GM23338 (cell line): ENCODE measurements around the gene UNKL. TPM values are rescaled to one million over a fixed set of nuclear protein-coding genes. Genes with fewer than 3 reads are reported as not detected.

Source experiments
- ATAC-seq: fragments of 200-7000 bp; cut with Tn5 transposase; 3 replicates; pipeline ENCODE4 v1.9.1; 2020
- DNase-seq: peaks from one replicate; pipeline ENCODE4 v3.0.0-alpha.2; 2015; ENCODE audit warnings: low spot score
- H2AFZ ChIP-seq: fragments of 200-600 bp; sonication (generic); 2 replicates; pipeline ENCODE4 v1.8.0; 2016; ENCODE audit warnings: antibody characterized with exemption, mild to moderate bottlenecking, moderate library complexity
- H3F3A ChIP-seq: fragments of 200-600 bp; sonication (generic); replicated peaks from 2 replicates; pipeline ENCODE4 v1.8.0; 2017; ENCODE audit warnings: antibody characterized with exemption, mixed run types, low read depth
- H3K27ac ChIP-seq: fragments of 200-600 bp; sonication (generic); 2 replicates; pipeline ENCODE4 v1.6.1; 2016; ENCODE audit warnings: low read depth
- H3K27me3 ChIP-seq: fragments of 200-600 bp; sonication (generic); 2 replicates; pipeline ENCODE4 v1.8.0; 2016; ENCODE audit warnings: mild to moderate bottlenecking, mixed run types, moderate library complexity; ENCODE audit not compliant: insufficient read depth
- H3K36me3 ChIP-seq: fragments of 200-600 bp; sonication (generic); 2 replicates; pipeline ENCODE4 v1.8.0; 2016; ENCODE audit warnings: mild to moderate bottlenecking; ENCODE audit not compliant: insufficient read depth
- H3K4me1 ChIP-seq: fragments of 200-600 bp; sonication (generic); 2 replicates; pipeline ENCODE4 v1.8.0; 2016; ENCODE audit warnings: mild to moderate bottlenecking, moderate library complexity; ENCODE audit not compliant: insufficient read depth
- H3K4me2 ChIP-seq: fragments of 200-600 bp; sonication (generic); 2 replicates; pipeline ENCODE4 v1.7.1; 2017; ENCODE audit warnings: mixed run types
- H3K4me3 ChIP-seq: fragments of 200-600 bp; sonication (generic); 2 replicates; pipeline ENCODE4 v1.6.1; 2016; ENCODE audit warnings: mixed run types
- H3K79me2 ChIP-seq: fragments of 200-600 bp; sonication (generic); replicated peaks from 2 replicates; pipeline ENCODE4 v1.8.0; 2017; ENCODE audit warnings: mild to moderate bottlenecking; ENCODE audit not compliant: insufficient read depth
- H3K9me2 ChIP-seq: fragments of 200-600 bp; sonication (generic); 2 replicates; pipeline ENCODE4 v1.8.0; 2017; ENCODE audit not compliant: insufficient read depth
- H4K20me1 ChIP-seq: fragments of 200-600 bp; sonication (generic); replicated peaks from 2 replicates; pipeline ENCODE4 v1.8.0; 2017; ENCODE audit warnings: mild to moderate bottlenecking; ENCODE audit not compliant: insufficient read depth
- H3K27ac Mint-ChIP-seq: 2 replicates; pipeline ENCODE4 v1.8.0; 2020; ENCODE audit warnings: inconsistent platforms, mild to moderate bottlenecking, moderate library complexity, mixed read lengths
- H3K27me3 Mint-ChIP-seq: 3 replicates; pipeline ENCODE4 v1.8.0; 2022; ENCODE audit warnings: low read depth, mild to moderate bottlenecking, moderate library complexity, mixed read lengths, inconsistent platforms; ENCODE audit not compliant: insufficient read depth, poor library complexity
- H3K36me3 Mint-ChIP-seq: 3 replicates; pipeline ENCODE4 v1.8.0; 2021; ENCODE audit warnings: low read depth, mild to moderate bottlenecking, inconsistent platforms, moderate library complexity, mixed read lengths
- H3K4me1 Mint-ChIP-seq: 3 replicates; pipeline ENCODE4 v1.8.0; 2020; ENCODE audit warnings: mild to moderate bottlenecking, inconsistent platforms, mixed read lengths
- H3K4me3 Mint-ChIP-seq: 3 replicates; pipeline ENCODE4 v1.8.0; 2021; ENCODE audit warnings: moderate library complexity, mild to moderate bottlenecking, inconsistent platforms, mixed read lengths
- H3K9me3 Mint-ChIP-seq: 3 replicates; pipeline ENCODE4 v1.8.0; 2020; ENCODE audit warnings: moderate library complexity, mild to moderate bottlenecking, inconsistent platforms, mixed read lengths
- CREB1 ChIP-seq: fragments of 250-450 bp; sonication (Bioruptor Pico); IDR thresholded peaks from 2 replicates; pipeline ENCODE4 v1.5.0; 2020; ENCODE audit warnings: low read depth, mild to moderate bottlenecking, moderate library complexity
- EZH2 ChIP-seq: fragments of 200-600 bp; sonication (generic); IDR thresholded peaks from one replicate; pipeline ENCODE4 v1.8.0; 2017; ENCODE audit warnings: antibody characterized with exemption, mild to moderate bottlenecking, low read depth; ENCODE audit not compliant: unreplicated experiment
- EZH2phosphoT487 ChIP-seq: fragments of 200-600 bp; sonication (generic); IDR thresholded peaks from one replicate; pipeline ENCODE4 v1.8.1; 2018; ENCODE audit warnings: antibody characterized with exemption; ENCODE audit not compliant: unreplicated experiment
- JUNB ChIP-seq: IDR thresholded peaks from one replicate; pipeline ENCODE4 v1.6.1; 2016; ENCODE audit warnings: antibody characterized with exemption; ENCODE audit not compliant: unreplicated experiment
- NANOG ChIP-seq: IDR thresholded peaks from 2 replicates; pipeline ENCODE4 v1.6.1; 2016; ENCODE audit warnings: antibody characterized with exemption, borderline replicate concordance
- POLR2AphosphoS5 ChIP-seq: IDR thresholded peaks from 2 replicates; pipeline ENCODE4 v1.6.1; 2016; ENCODE audit warnings: antibody characterized with exemption, low read depth
- REST ChIP-seq: IDR thresholded peaks from one replicate; pipeline ENCODE4 v1.6.1; 2018; ENCODE audit warnings: antibody characterized with exemption; ENCODE audit not compliant: unreplicated experiment
- STAT1 ChIP-seq: IDR thresholded peaks from one replicate; pipeline ENCODE4 v1.6.1; 2016; ENCODE audit warnings: antibody characterized with exemption; ENCODE audit not compliant: unreplicated experiment
- ZNF114 ChIP-seq: fragments of 250-450 bp; sonication (Bioruptor Pico); IDR thresholded peaks from 2 replicates; pipeline ENCODE4 v1.5.0; 2020; ENCODE audit warnings: mild to moderate bottlenecking, moderate library complexity
- ZNF331 ChIP-seq: fragments of 250-450 bp; sonication (Bioruptor Pico); IDR thresholded peaks from 2 replicates; pipeline ENCODE4 v1.5.0; 2020; ENCODE audit warnings: low read depth, mild to moderate bottlenecking, moderate library complexity
- polyA plus RNA-seq: library from polyadenylated mRNA; unstranded; fragments of >200 nt; fragmentation: Nextera tagmentation; extraction: Ambion mirVana; gene quantifications from 2 replicates; pipeline ENCODE4 v1.2.1, GENCODE V29; 2016
- total RNA-seq: library from RNA; depleted of rRNA; stranded (reverse); fragments of >200 nt; shearing (Covaris generic); gene quantifications from 2 replicates; pipeline ENCODE4 v1.2.3, GENCODE V29; 2014
- TF ChIP-seq, protein P1 (sequence below), 2 experiments: fragments of 200-600 bp in 1 of 2; sonication (generic) in 1 of 2; conservative IDR thresholded peaks; 2 replicates each; pipeline versions ENCODE4 v1.5.1 to v1.6.1; 2016 to 2017; ENCODE audit warnings: antibody characterized with exemption in 2 of 2, low read depth in 2 of 2, mild to moderate bottlenecking in 2 of 2, moderate library complexity in 1 of 2
- TF ChIP-seq, protein P2 (sequence below): IDR thresholded peaks from 2 replicates; pipeline ENCODE4 v1.6.1; 2016; ENCODE audit warnings: antibody characterized with exemption

The UNKL gene
- total and polyA plus RNA-seq, 2 experiments from 2014 or later, result 16.7 to 28.7 TPM

- no peak overlapping the region for H3K4me3 Mint-ChIP-seq
- peaks cover 40% of the 10 kb centered on the region for H3K79me2 ChIP-seq
- H3K9me2 ChIP-seq, result no peaks in the 10 kb centered on the region
- peaks cover 8% of the 10 kb centered on the region; the same call in 1 of the 2 replicates for H3K36me3 ChIP-seq
- peaks cover 55% of the 10 kb centered on the region for H3K36me3 Mint-ChIP-seq
- no peaks in the 10 kb centered on the region for H3K4me1 Mint-ChIP-seq
- DNase-seq (no peak), ATAC-seq (no peak)
- H3K9me3 Mint-ChIP-seq, result no peaks in the 10 kb centered on the region
- no peaks in the 10 kb centered on the region for H3K4me1 ChIP-seq
- TF ChIP-seq STAT1, result no peak
- no peak for TF ChIP-seq NANOG
- TF ChIP-seq, protein P1, sequence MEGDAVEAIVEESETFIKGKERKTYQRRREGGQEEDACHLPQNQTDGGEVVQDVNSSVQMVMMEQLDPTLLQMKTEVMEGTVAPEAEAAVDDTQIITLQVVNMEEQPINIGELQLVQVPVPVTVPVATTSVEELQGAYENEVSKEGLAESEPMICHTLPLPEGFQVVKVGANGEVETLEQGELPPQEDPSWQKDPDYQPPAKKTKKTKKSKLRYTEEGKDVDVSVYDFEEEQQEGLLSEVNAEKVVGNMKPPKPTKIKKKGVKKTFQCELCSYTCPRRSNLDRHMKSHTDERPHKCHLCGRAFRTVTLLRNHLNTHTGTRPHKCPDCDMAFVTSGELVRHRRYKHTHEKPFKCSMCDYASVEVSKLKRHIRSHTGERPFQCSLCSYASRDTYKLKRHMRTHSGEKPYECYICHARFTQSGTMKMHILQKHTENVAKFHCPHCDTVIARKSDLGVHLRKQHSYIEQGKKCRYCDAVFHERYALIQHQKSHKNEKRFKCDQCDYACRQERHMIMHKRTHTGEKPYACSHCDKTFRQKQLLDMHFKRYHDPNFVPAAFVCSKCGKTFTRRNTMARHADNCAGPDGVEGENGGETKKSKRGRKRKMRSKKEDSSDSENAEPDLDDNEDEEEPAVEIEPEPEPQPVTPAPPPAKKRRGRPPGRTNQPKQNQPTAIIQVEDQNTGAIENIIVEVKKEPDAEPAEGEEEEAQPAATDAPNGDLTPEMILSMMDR (conservative IDR thresholded peaks at IDR 0.05; ENCODE audit: low read depth in 2 of 2), result no peak
- no peak for TF ChIP-seq POLR2AphosphoS5
- H3F3A ChIP-seq, result peaks cover 24% of the 10 kb centered on the region
- peaks cover 26% of the 10 kb centered on the region for H4K20me1 ChIP-seq
- H3K27me3 Mint-ChIP-seq, result peaks cover 11% of the 10 kb centered on the region
- no peaks in the 10 kb centered on the region for H3K27me3 ChIP-seq
- H3K27ac ChIP-seq, result no peak overlapping the region
- H3K4me3 ChIP-seq, result no peak overlapping the region
- no peak overlapping the region for H3K27ac Mint-ChIP-seq
- H2AFZ ChIP-seq, result no peak overlapping the region
- no peak overlapping the region for H3K4me2 ChIP-seq
These were observed 52.7 kb downstream of the UNKL start for GRCh38 chr16:1361685-1362360.

DNA sequence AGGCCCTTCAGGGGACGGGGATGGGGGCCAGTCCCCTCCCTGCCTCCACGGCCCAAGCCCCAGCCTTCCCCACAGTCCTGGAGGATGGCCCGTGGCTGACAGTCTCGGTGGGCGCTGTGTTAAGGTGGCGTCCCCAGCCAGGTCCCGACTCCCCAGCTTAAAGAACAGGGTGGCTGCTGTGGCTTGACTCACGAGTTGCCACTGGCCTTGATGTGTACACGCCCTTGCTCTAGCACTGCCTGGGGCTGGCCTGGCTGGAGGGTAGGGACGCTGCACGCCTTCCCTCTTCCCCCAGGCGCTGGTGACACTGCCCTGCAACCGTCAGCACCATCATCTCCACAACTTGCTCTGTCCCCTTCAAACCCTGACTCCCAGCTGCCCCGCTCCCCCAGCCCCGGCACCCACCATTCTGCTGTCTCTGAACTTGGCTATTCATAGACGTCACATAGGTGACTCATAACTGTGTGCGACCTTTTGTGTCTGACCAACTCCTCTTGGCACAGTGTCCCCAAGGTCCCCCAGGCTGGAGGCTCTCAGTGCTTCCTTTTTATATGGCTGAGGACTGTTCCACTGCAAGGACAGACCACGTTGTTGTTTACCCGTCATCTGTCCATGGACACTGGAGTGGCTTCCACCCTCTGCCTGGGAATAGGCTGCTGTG is 56.5 kb downstream of the UNKL start:
- Histone ChIP-seq H3K36me3 (no peaks in the 10 kb centered on the region; the same call in 1 of the 2 replicates), H3K27me3 (no peaks in the 10 kb centered on the region), H3K4me1 (no peaks in the 10 kb centered on the region; the same call in 1 of the 2 replicates), H3K4me2 (no peak overlapping the region), H3K4me3 (no peak overlapping the region), H4K20me1 (peaks cover 18% of the 10 kb centered on the region), H2AFZ (no peak overlapping the region), H3F3A (peaks cover 9% of the 10 kb centered on the region; the same call in 1 of the 2 replicates), H3K79me2 (peaks cover 63% of the 10 kb centered on the region), H3K9me2 (no peaks in the 10 kb centered on the region), H3K27ac (no peak overlapping the region)
- Mint-ChIP-seq H3K27ac (no peak overlapping the region), H3K4me3 (no peak overlapping the region), H3K4me1 (no peaks in the 10 kb centered on the region; the same call in 2 of the 3 replicates), H3K9me3 (no peaks in the 10 kb centered on the region), H3K36me3 (peaks cover 24% of the 10 kb centered on the region), H3K27me3 (peaks cover 9% of the 10 kb centered on the region)
- no peak for DNase-seq
- no peak for ATAC-seq
- no peak for TF ChIP-seq EZH2
- TF ChIP-seq JUNB, result no peak
- TF ChIP-seq POLR2AphosphoS5, result no peak
- TF ChIP-seq STAT1, result no peak
- TF ChIP-seq, protein P2, sequence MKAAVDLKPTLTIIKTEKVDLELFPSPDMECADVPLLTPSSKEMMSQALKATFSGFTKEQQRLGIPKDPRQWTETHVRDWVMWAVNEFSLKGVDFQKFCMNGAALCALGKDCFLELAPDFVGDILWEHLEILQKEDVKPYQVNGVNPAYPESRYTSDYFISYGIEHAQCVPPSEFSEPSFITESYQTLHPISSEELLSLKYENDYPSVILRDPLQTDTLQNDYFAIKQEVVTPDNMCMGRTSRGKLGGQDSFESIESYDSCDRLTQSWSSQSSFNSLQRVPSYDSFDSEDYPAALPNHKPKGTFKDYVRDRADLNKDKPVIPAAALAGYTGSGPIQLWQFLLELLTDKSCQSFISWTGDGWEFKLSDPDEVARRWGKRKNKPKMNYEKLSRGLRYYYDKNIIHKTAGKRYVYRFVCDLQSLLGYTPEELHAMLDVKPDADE, result no peak
- TF ChIP-seq CREB1 (CRISPR knock-in tag), result no peak
- TF ChIP-seq NANOG, result no peak
- no peak for TF ChIP-seq REST
- no peak for TF ChIP-seq ZNF114 (CRISPR knock-in tag)
- TF ChIP-seq, protein P1 (conservative IDR thresholded peaks at IDR 0.05; ENCODE audit: low read depth in 2 of 2), result no peak
- no peak for TF ChIP-seq EZH2phosphoT487
- TF ChIP-seq ZNF331 (CRISPR knock-in tag), result no peak
